Activated CD4-positive, alpha-beta T cell treated with anti-CD3 and anti-CD28 coated beads for 36 hours (primary cell): Measurements from ENCODE around the gene STT3B. TPM values are rescaled to one million over a fixed set of nuclear protein-coding genes. Genes with fewer than 3 reads are reported as not detected.

Source experiments
- ATAC-seq: fragments of 200-7000 bp; cut with Tn5 transposase; one replicate; pipeline ENCODE4 v1.10.0; 2021; ENCODE audit warnings: mild to moderate bottlenecking, moderate library complexity
- CTCF ChIA-PET: fragments of 350-600 bp; sonication (Branson Sonifier 250); formaldehyde crosslinking; loops from one replicate; lab custom pipeline; 2021; ENCODE audit warnings: antibody characterized with exemption; lab: Charles Lee
- POLR2A ChIA-PET: fragments of 350-600 bp; sonication (Branson Sonifier 250); formaldehyde crosslinking; loops from one replicate; lab custom pipeline; 2021; ENCODE audit warnings: antibody characterized with exemption, inconsistent platforms; lab: Charles Lee
- DNase-seq: peaks from one replicate; pipeline ENCODE4 v3.0.0-alpha.2; 2020
- H3K27ac Mint-ChIP-seq: one replicate; pipeline ENCODE4 v1.8.0; 2021; ENCODE audit warnings: mixed read lengths
- H3K27me3 Mint-ChIP-seq: one replicate; pipeline ENCODE4 v1.8.0; 2021; ENCODE audit warnings: mixed read lengths
- H3K36me3 Mint-ChIP-seq: one replicate; pipeline ENCODE4 v1.8.0; 2021; ENCODE audit warnings: low read depth, mixed read lengths
- H3K4me1 Mint-ChIP-seq: one replicate; pipeline ENCODE4 v1.8.0; 2021; ENCODE audit warnings: mixed read lengths
- H3K4me3 Mint-ChIP-seq: one replicate; pipeline ENCODE4 v1.8.0; 2021; ENCODE audit warnings: mild to moderate bottlenecking, moderate library complexity, mixed read lengths
- H3K9me3 Mint-ChIP-seq: one replicate; pipeline ENCODE4 v1.8.0; 2021; ENCODE audit warnings: low read depth, mixed read lengths
- intact Hi-C, 2 experiments: fragments of 100-400 bp; cut with DNase I in 1 of 2; cut with micrococcal nuclease in 1 of 2; formaldehyde crosslinking; loops; one replicate each; pipeline versions ENCODE4 v1.14.2 to v1.15.1; 2022 to 2024; cut with DNase I, micrococcal nuclease
- total RNA-seq, 2 experiments: library from RNA; stranded (reverse); gene quantifications; one replicate each; pipeline ENCODE4 v1.2.3, GENCODE V29; 2021

STT3B gene
- total RNA-seq, 2 experiments from 2014 or later: 104 to 148 TPM

- ATAC-seq (no peak), DNase-seq (no peak)
- ChIA-PET CTCF (interaction anchor here (1.1 kb wide), 1 partner anchor 33 kb away, joined by 3 read pairs; no protein-coding TSS in a partner anchor), POLR2A (no interaction called here)
- no peaks in the 10 kb centered on the region for H3K9me3 Mint-ChIP-seq
- intact Hi-C loops: no loop called here
- no peak overlapping the region for H3K27ac Mint-ChIP-seq
- H3K4me1 Mint-ChIP-seq: peaks cover 4% of the 10 kb centered on the region
- H3K36me3 Mint-ChIP-seq: no peaks in the 10 kb centered on the region
- H3K4me3 Mint-ChIP-seq: no peak overlapping the region
- H3K27me3 Mint-ChIP-seq: no peaks in the 10 kb centered on the region
Observed at GRCh38 chr3:31670722-31671121, 138.0 kb downstream of the STT3B start.

- intact Hi-C loops: no loop called here
- ChIA-PET POLR2A (interaction anchor here (0.6 kb wide), 1 partner anchor 100 kb away, joined by 4 read pairs; no protein-coding TSS in a partner anchor), CTCF (interaction anchor here (1.1 kb wide), 1 partner anchor 32 kb away, joined by 3 read pairs; no protein-coding TSS in a partner anchor)
- ATAC-seq (no peak), DNase-seq (no peak)
- Mint-ChIP-seq H3K4me3 (no peak overlapping the region), H3K4me1 (peaks cover 4% of the 10 kb centered on the region), H3K36me3 (no peaks in the 10 kb centered on the region), H3K27ac (no peak overlapping the region), H3K9me3 (no peaks in the 10 kb centered on the region), H3K27me3 (no peaks in the 10 kb centered on the region)
Observed at GRCh38 chr3:31671451-31671850, 138.7 kb downstream of the STT3B start.

GRCh38 chr3:31671976-31672375 lies 139.3 kb downstream of the STT3B start:
- Mint-ChIP-seq H3K4me3 (no peak overlapping the region), H3K36me3 (no peaks in the 10 kb centered on the region), H3K4me1 (peaks cover 4% of the 10 kb centered on the region), H3K27ac (no peak overlapping the region), H3K9me3 (no peaks in the 10 kb centered on the region), H3K27me3 (no peaks in the 10 kb centered on the region)
- ATAC-seq: no peak
- intact Hi-C loops: no loop called here
- DNase-seq: no peak
- CTCF ChIA-PET: interaction anchor here (1.1 kb wide), 1 partner anchor 32 kb away, joined by 3 read pairs; no protein-coding TSS in a partner anchor
- POLR2A ChIA-PET: no interaction called here

- intact Hi-C loops: no loop called here
- DNase-seq: no peak
- ATAC-seq: no peak
- ChIA-PET POLR2A (no interaction called here), CTCF (interaction anchor here (1.2 kb wide), 1 partner anchor 35 kb away, joined by 4 read pairs; no protein-coding TSS in a partner anchor)
- no peaks in the 10 kb centered on the region for H3K4me1 Mint-ChIP-seq
- no peaks in the 10 kb centered on the region for H3K27me3 Mint-ChIP-seq
- no peaks in the 10 kb centered on the region for H3K36me3 Mint-ChIP-seq
- no peaks in the 10 kb centered on the region for H3K9me3 Mint-ChIP-seq
- no peak overlapping the region for H3K4me3 Mint-ChIP-seq
- H3K27ac Mint-ChIP-seq: no peak overlapping the region
Observed at GRCh38 chr3:31673950-31674349, 141.2 kb downstream of the STT3B start.

- H3K36me3 Mint-ChIP-seq: no peaks in the 10 kb centered on the region
- no peaks in the 10 kb centered on the region for H3K27me3 Mint-ChIP-seq
- no peaks in the 10 kb centered on the region for H3K9me3 Mint-ChIP-seq
- ATAC-seq: no peak
- no peak for DNase-seq
- ChIA-PET POLR2A (no interaction called here), CTCF (interaction anchor here (1.3 kb wide), 1 partner anchor 10 kb away, joined by 4 read pairs; no protein-coding TSS in a partner anchor)
- intact Hi-C loops: no loop called here
- H3K4me3 Mint-ChIP-seq: no peak overlapping the region
- no peak overlapping the region for H3K27ac Mint-ChIP-seq
- H3K4me1 Mint-ChIP-seq: no peaks in the 10 kb centered on the region
Observed at GRCh38 chr3:31676556-31676955, 143.8 kb downstream of the STT3B start.

GRCh38 chr3:31680072-31680870 lies 147.5 kb downstream of the STT3B start:
- Mint-ChIP-seq H3K36me3 (no peaks in the 10 kb centered on the region), H3K4me1 (no peaks in the 10 kb centered on the region), H3K4me3 (no peak overlapping the region), H3K27me3 (no peaks in the 10 kb centered on the region), H3K9me3 (no peaks in the 10 kb centered on the region), H3K27ac (no peak overlapping the region)
- CTCF ChIA-PET: interaction anchor here (1.1 kb wide), 1 partner anchor 32 kb away, joined by 5 read pairs; no protein-coding TSS in a partner anchor
- ATAC-seq (no peak), DNase-seq (no peak)
- intact Hi-C loops: no loop called here
- POLR2A ChIA-PET: no interaction called here
